HG02973 (cell line): ENCODE data around the gene SRSF10.
A peak's percentile ranks its signal among the peaks of the same experiment; 100 is the strongest.
"Not testable (repeated sequence)": the region's sequence is repeated elsewhere in the genome, so short reads cannot be mapped to it uniquely, and the experiment has no call there.

Source experiments
- ATAC-seq: cut with Tn5 transposase; IDR thresholded peaks from one replicate; pipeline ENCODE4 v1.9.1; 2021; ENCODE audit warnings: moderate library complexity; ENCODE audit not compliant: unreplicated experiment

Gene SRSF10

DNA sequence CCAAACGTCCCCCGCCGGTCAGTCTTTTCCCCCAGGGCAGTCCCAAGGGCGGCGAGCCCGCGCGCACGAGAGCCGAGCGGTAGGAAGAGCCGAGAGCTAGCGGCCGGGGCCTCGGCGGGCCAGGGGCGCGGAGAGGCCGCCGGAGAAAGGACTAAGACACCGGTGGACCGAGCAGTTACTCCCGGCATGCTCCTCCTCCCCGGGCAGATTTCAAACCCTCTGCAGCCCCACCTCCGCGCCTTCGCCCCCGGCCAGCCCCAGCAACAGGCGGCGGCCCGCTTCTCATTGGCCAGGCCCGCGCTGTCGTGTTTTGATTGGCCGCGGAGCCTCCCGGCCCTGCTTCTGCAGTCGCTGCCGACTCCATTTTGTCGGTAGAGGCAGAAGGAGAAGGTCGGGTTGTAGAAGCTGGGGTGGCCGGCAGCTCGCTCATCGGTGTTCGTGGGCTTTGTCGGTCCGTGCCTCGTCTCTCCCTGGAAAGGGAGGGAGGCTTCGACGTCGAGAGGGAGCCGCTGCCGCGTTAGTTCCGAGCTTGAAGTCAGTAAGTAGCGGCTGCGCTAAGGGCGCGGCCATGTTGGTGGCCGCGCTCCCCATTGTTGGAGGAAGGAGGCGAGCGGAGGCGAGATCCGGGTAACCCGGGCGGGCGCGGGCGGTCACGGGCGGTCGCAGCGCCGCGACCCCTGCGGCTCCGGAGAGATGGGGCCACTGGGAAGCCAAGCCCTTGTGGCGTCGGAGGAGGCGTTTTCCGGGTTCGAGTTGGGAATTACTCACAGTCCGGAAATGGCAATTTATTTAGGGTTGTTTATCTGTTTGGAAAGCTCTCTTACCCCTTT, 20.5 kb downstream of the SRSF10 start, which contains the start of gene PNRC2:
PNRC2 (plus strand) TSS at position 368 of the 830 bp plus-strand sequence. CDS start 1,630 bp downstream, outside the sequence.
- peak; percentile 73 for ATAC-seq

DNA sequence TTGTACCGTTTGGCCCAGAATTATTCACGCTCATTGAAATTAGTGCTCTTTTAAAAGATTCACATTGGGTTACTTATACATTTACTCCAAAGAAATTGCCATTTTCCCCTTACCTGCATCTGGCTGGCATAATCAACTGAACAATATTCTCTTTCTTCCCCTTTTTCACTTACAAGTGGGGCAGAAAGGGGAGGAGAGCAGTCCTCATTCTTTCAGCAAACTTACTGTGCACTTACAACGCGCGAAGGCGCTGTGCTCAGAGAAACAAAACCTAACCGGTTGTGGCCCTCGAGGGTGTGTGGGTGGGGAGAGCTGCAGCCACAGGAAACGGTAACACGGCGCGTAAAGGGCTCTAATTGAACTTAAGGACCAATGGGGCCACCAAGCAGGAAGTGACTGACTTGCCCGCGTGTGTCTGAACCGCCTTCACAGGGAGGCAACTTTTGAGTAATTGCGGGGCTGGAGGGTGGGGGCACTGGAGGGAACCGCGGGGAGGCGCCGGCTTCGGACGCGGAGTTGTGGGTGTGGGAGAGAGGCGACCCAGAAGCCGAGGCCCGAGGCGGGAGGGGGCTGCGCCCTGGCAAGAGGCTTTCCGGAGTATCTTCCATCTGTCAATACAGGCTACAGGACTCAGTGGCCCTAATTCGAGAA, 21.2 kb downstream of the SRSF10 start:
- peak; percentile 68 for ATAC-seq

GRCh38 chr1:23958040-23958809, 21.9 kb downstream of the SRSF10 start:
- ATAC-seq = not testable (repeated sequence)

- no peak for ATAC-seq
Observed at GRCh38 chr1:23957096-23957495, 23.0 kb downstream of the SRSF10 start.

GRCh38 chr1:23953020-23953419, 27.1 kb downstream of the SRSF10 start:
- no peak for ATAC-seq

DNA sequence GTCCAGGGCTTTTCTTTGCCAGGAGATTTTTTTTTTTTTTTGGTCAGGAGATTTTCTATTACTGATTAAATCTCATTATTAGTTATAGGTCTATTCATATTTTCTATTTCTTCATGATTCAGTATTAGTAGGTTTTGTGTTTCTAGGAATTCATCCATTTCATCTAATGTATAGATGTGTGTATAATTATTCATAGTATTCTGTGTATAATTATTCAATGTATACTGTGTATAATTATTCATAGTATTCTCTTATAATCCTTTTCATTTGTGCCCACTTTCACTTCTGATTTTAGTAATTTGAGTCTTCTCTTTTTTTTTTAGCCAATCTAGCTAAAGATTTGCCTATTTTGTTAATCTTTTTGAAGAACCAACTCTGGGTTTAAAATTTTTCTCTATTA, 32.8 kb downstream of the SRSF10 start:
- ATAC-seq = no peak

- no peak for ATAC-seq
Observed at GRCh38 chr1:23936481-23937176, 43.5 kb downstream of the SRSF10 start.

GRCh38 chr1:23931491-23931880, 48.6 kb downstream of the SRSF10 start:
- ATAC-seq = no peak

GRCh38 chr1:23930861-23931490, 49.2 kb downstream of the SRSF10 start:
- ATAC-seq = no peak

- ATAC-seq = no peak
Observed at GRCh38 chr1:23930270-23930669, 49.9 kb downstream of the SRSF10 start.

GRCh38 chr1:23928789-23929188, 51.3 kb downstream of the SRSF10 start:
- no peak for ATAC-seq

- ATAC-seq = no peak
Observed at GRCh38 chr1:23927097-23927496, 53.0 kb downstream of the SRSF10 start.

DNA sequence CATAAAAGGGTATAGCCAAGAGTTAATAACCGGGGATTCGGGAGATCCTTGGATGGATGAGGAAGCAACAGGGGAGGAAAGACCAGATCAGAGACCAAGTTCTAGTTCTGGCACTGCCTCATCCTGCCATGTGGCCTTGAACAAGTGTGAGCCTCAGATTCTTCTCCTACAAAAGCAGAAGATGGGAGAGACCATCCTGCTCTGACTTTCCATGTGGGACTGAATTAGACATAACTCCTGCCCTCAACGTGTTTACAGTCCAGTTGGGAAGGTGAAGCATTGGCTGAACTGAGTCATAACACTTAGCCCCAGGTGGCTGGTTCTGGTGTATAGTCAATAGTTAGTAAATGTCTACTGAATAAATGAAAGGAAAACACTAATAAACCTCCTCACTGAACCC, 54.8 kb downstream of the SRSF10 start:
- no peak for ATAC-seq

DNA sequence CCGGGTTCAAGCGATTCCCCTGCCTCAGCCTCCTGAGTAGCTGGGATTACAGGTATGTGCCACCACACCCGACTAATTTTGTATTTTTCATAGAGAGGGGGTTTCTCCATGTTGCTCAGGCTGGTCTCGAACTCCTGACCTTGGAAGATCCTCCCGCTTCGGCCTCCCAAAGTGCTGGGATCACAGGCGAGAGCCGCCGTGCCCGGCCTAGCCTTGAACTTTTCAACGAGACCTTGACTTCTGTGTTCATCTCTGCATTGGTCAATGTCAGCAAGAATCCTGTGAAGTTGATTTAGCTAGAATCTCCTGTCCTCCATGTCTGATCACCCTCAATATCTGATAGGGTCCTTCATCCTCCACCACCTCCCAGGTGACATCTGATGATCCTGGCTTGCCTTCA, 55.5 kb downstream of the SRSF10 start:
- ATAC-seq = no peak

DNA sequence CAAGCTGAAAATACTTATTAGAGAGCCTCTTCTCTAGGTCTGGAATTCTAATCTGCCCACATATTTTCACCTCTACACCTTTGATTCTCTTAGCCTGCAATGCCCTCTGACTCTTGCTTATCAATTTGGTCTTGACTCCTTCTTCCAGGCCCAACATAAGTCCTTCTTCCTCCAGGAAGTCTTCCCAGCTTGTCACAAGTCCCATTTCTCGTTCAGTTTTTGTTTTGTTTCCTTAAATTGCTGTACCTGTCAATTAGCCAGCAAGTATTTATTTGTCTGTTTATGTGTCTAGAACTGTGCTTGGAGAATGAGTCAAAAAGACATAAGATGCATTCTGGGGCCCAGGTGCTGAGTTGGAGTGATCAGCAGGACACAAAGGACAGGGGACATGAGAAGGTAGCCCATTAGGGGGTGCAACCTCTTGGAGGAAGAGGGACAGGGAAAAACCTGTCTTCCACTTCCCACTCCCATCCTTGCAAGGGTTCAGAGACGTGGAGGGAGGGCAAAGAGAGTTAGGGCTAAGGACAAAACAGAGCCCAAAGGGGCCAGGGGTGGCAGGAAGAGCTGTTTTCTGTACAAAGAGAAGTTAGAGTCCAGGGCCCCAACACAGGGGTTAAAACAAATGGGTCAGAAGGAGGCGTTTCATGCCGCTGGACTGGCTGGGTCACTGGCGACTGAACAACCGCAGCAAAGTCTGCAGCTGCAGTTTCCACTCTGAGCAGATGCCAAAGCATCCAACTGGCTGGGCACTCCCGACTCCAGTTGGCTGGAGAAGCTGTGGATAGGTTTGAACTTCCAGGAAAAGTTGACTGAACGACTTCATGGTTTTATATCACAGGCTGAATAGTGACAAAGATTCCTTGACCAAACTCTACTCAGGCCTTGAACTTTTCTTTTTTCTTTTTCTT, 56.3 kb downstream of the SRSF10 start:
- no peak for ATAC-seq

GRCh38 chr1:23922321-23922943, 57.7 kb downstream of the SRSF10 start:
- no peak for ATAC-seq

- ATAC-seq = peak; percentile 56
Observed at GRCh38 chr1:23916209-23917131, 63.7 kb downstream of the SRSF10 start.

- ATAC-seq = no peak
Observed at GRCh38 chr1:23915466-23915865, 64.7 kb downstream of the SRSF10 start.
